Thoracic aorta (tissue), 2 donors: Measurements from ENCODE around the gene MEGF11. TPM values are rescaled to one million over a fixed set of nuclear protein-coding genes. Genes with fewer than 3 reads are reported as not detected.

Experiments
- ATAC-seq: fragments of 150-250 bp; one replicate; pipeline ENCODE4 v1.8.0; 2017; ENCODE audit warnings: low read depth; ENCODE audit not compliant: insufficient number of reproducible peaks, low FRiP score
- DNase-seq: peaks from one replicate; pipeline ENCODE4 v3.0.0-alpha.2; 2020; ENCODE audit warnings: low spot score
- H3K27ac ChIP-seq, 2 donors: fragments of 200-600 bp; sonication (generic); 1 replicate in 1 of 2; 2 replicates in 1 of 2; pipeline ENCODE4 v1.5.1; 2016; ENCODE audit warnings: mild to moderate bottlenecking in 2 of 2, moderate library complexity in 2 of 2
- H3K27me3 ChIP-seq: fragments of 200-600 bp; sonication (generic); replicated peaks from 2 replicates; pipeline ENCODE4 v1.6.0; 2016; ENCODE audit warnings: mild to moderate bottlenecking; ENCODE audit not compliant: insufficient read depth
- H3K36me3 ChIP-seq: fragments of 200-600 bp; sonication (generic); one replicate; pipeline ENCODE4 v1.5.1; 2016
- H3K4me1 ChIP-seq, 2 donors: fragments of 200-600 bp; sonication (generic); 1 replicate in 1 of 2; 2 replicates in 1 of 2; pipeline versions ENCODE4 v1.5.1 to v1.6.0; 2016; ENCODE audit warnings: low read depth in 2 of 2, mild to moderate bottlenecking in 1 of 2; ENCODE audit not compliant: control insufficient read depth in 1 of 2
- H3K4me3 ChIP-seq: fragments of 200-600 bp; sonication (generic); 2 replicates; pipeline ENCODE4 v1.5.1; 2016; ENCODE audit warnings: mild to moderate bottlenecking
- H3K9me3 ChIP-seq: fragments of 200-600 bp; sonication (generic); 2 replicates; pipeline ENCODE4 v1.5.1; 2016
- CTCF ChIP-seq: fragments of 200-600 bp; sonication (generic); IDR thresholded peaks from one replicate; pipeline ENCODE4 v1.5.1; 2019; ENCODE audit warnings: antibody characterized with exemption
- total RNA-seq, 2 donors: library from RNA; depleted of rRNA; stranded (reverse); fragments of >200 nt; gene quantifications; one replicate each; pipeline versions ENCODE4 v1.1.0 to v1.2.3, GENCODE V29; 2016

The MEGF11 gene
- total RNA-seq, 2 donors from 2014 or later, result not detected

DNA sequence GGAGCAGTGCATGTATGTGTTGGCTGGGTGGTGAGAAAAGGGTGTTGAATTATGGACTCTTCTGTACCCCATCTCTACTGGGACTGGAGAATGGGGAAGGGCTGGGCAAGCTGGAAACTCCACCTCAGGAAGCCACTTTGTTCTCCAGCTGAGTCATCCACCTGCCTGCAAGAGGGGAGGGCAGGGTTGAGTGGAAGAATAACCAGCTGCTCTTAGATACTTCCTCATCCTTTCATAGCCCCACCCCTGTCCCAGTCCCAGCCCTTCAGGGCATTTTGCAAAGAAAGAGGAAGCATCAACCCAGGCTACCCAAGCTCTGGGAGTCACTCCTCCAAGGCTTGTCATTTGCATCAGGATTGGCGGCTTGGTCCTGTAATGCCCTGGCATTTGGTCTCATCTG, 351.2 kb downstream of the MEGF11 start:
- DNase-seq (no peak), ATAC-seq (no peak)
- no peak for TF ChIP-seq CTCF
- Histone ChIP-seq H3K4me3 (no peak overlapping the region), H3K9me3 (no peaks in the 10 kb centered on the region), H3K36me3 (peaks cover 11% of the 10 kb centered on the region), H3K27ac (no peak overlapping the region), H3K27me3 (no peaks in the 10 kb centered on the region), H3K4me1 (no peaks in the 10 kb centered on the region)

DNA sequence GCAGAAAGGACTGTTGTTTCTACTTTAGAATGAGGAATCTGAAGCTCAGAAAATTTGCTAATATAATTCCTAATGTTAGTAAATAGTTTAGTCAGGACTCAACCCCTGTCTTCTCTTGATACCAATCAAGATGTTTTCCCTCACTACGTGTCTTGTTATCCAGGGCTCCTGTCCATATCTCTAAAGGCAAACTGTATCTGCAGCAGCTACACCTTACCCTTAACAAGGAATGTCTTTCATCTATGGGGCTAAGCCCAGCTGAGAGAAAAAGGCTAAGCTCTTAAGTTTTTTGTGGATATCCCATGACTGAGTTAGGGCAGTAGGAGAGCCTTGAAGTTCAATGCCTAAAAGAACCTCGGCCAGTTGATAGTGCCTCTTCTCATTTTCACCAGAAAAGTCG, 351.7 kb downstream of the MEGF11 start:
- no peak overlapping the region for H3K4me3 ChIP-seq
- H3K27ac ChIP-seq, result no peak overlapping the region
- ATAC-seq (no peak), DNase-seq (no peak)
- H3K9me3 ChIP-seq, result no peaks in the 10 kb centered on the region
- TF ChIP-seq CTCF, result no peak
- H3K27me3 ChIP-seq, result no peaks in the 10 kb centered on the region
- peaks cover 11% of the 10 kb centered on the region for H3K36me3 ChIP-seq
- no peaks in the 10 kb centered on the region for H3K4me1 ChIP-seq

DNA sequence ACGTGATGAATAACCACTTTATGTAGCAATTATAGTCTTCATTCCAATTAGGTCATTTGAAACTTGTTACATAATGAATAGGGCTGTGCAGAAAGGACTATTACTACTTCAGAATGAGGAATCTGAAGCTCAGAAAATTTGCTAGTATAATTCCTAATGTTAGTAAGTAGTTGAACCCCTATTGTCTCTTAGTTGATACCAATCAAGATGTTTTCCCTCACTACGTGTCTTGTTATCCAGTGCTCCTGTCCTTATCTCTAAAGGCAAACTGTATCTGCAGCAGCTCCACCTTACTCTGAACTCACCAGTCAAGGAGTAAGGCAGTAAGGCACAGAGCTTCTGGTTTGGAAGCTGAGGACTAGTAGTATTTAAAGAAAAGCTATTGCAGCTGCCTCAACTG, 352.2 kb downstream of the MEGF11 start:
- no peak for DNase-seq

DNA sequence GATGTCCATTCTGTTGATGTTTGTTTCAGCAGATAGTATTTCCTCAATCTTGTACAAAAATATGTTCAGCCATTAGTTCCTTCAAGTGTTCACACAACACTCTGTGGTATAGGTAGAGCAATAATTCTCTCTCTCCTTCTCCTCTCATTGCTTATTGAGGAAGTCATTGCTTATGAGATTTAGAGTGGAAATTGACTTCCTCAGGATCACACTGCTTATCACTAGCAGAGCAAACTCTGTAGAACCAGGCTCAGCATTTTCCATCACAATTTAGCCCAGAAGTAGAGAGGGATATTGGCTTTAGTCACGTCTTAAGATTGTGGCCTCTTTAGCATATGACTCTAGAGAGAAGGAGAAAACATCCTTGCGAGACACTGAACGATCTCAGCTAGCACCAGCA, 353.1 kb downstream of the MEGF11 start:
- H3K36me3 ChIP-seq, result peaks cover 8% of the 10 kb centered on the region
- no peak for TF ChIP-seq CTCF
- no peak for ATAC-seq

More for the DNA sequence above, 352.2 kb downstream of the MEGF11 start:
- no peak overlapping the region for H3K4me3 ChIP-seq
- no peaks in the 10 kb centered on the region for H3K9me3 ChIP-seq
- peaks cover 0 to 3% of the 10 kb centered on the region in 2 donors for H3K4me1 ChIP-seq
- ATAC-seq, result no peak
- no peaks in the 10 kb centered on the region for H3K27me3 ChIP-seq
- H3K27ac ChIP-seq, result no peak overlapping the region
- no peak for TF ChIP-seq CTCF
- peaks cover 10% of the 10 kb centered on the region for H3K36me3 ChIP-seq

GRCh38 chr15:65896236-65896635, 357.3 kb downstream of the MEGF11 start:
- Histone ChIP-seq H3K4me3 (no peak overlapping the region), H3K36me3 (peaks cover 8% of the 10 kb centered on the region), H3K9me3 (no peaks in the 10 kb centered on the region), H3K4me1 (peaks cover 0 to 7% of the 10 kb centered on the region in 2 donors), H3K27ac (no peak overlapping the region), H3K27me3 (no peaks in the 10 kb centered on the region)
- ATAC-seq (no peak), DNase-seq (no peak)
- no peak for TF ChIP-seq CTCF

More for the DNA sequence above, 353.1 kb downstream of the MEGF11 start:
- H3K27ac ChIP-seq, result no peak overlapping the region
- H3K4me1 ChIP-seq, result peaks cover 0 to 7% of the 10 kb centered on the region in 2 donors
- no peaks in the 10 kb centered on the region for H3K27me3 ChIP-seq
- DNase-seq, result no peak
- no peaks in the 10 kb centered on the region for H3K9me3 ChIP-seq
- H3K4me3 ChIP-seq, result no peak overlapping the region
